ENCODE data around the gene INPPL1.

INPPL1 gene

GRCh38 chr11:72232260-72233055, 7.9 kb downstream of the INPPL1 start:
- no peak for DNase-seq

- no peak for DNase-seq
Observed at GRCh38 chr11:72233056-72233772, 8.6 kb downstream of the INPPL1 start.

- DNase-seq, result no peak
Observed at GRCh38 chr11:72233773-72234513, 9.4 kb downstream of the INPPL1 start.

GRCh38 chr11:72234514-72234830, 9.9 kb downstream of the INPPL1 start:
- DNase-seq, result no peak

- no peak for DNase-seq
Observed at GRCh38 chr11:72234920-72235319, 10.4 kb downstream of the INPPL1 start.

- no peak for DNase-seq
Observed at GRCh38 chr11:72235351-72236057, 10.9 kb downstream of the INPPL1 start.

- no peak for DNase-seq
Observed at GRCh38 chr11:72236083-72236697, 11.6 kb downstream of the INPPL1 start.

GRCh38 chr11:72236774-72237111, 12.2 kb downstream of the INPPL1 start:
- DNase-seq, result no peak

GRCh38 chr11:72237112-72237931, 12.8 kb downstream of the INPPL1 start:
- no peak for DNase-seq

GRCh38 chr11:72238040-72238450, 13.5 kb downstream of the INPPL1 start:
- peak; percentile 70 for DNase-seq

- DNase-seq, result no peak
Observed at GRCh38 chr11:72238492-72239312, 14.1 kb downstream of the INPPL1 start.

GRCh38 chr11:72239313-72239848, 14.8 kb downstream of the INPPL1 start:
- DNase-seq, result peak; percentile 33

- DNase-seq, result peak; percentile 67
Observed at GRCh38 chr11:72239849-72240460, 15.4 kb downstream of the INPPL1 start.

- DNase-seq, result peak; percentile 25
Observed at GRCh38 chr11:72240461-72241290, 16.1 kb downstream of the INPPL1 start.

- DNase-seq, result no peak
Observed at GRCh38 chr11:72241291-72241781, 16.8 kb downstream of the INPPL1 start.

- no peak for DNase-seq
Observed at GRCh38 chr11:72242141-72242540, 17.6 kb downstream of the INPPL1 start.

- no peak for DNase-seq
Observed at GRCh38 chr11:72243173-72244059, 18.8 kb downstream of the INPPL1 start.

GRCh38 chr11:72244060-72244360, 19.4 kb downstream of the INPPL1 start, which contains the start of gene PHOX2A:
PHOX2A (minus strand) TSS chr11:72244176; CDS start chr11:72244004, 172 bp downstream.
- DNase-seq, result no peak

Measured in hematopoietic multipotent progenitor cell treated with erythropoietin and hydrocortisone succinate and interleukin-3 and kit ligand, for 8 days (in vitro differentiated cells).